ENCODE measurements around the gene SYTL4.

Gene SYTL4

DNA sequence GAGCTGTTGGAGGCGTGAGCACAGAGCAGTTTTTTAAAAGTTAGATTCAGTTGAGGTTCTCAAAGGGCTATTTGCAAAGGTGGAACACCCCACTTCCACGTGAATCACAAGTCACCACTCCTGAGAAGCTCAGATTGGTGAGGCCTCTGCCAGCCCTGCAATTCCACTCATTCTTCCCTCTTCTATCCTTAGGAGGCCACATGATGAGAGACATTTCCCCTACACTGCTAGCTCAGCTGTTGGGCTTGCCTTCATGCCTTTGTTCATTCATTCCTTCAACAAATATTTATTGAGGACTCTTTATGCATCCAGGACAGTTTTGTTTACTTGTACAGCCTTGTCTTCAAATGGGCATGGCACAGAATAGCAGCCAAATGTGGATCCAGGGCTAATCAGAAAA lies 84.2 kb downstream of the SYTL4 start:
- no peak for DNase-seq (ENCODE audit: low spot score)

DNA sequence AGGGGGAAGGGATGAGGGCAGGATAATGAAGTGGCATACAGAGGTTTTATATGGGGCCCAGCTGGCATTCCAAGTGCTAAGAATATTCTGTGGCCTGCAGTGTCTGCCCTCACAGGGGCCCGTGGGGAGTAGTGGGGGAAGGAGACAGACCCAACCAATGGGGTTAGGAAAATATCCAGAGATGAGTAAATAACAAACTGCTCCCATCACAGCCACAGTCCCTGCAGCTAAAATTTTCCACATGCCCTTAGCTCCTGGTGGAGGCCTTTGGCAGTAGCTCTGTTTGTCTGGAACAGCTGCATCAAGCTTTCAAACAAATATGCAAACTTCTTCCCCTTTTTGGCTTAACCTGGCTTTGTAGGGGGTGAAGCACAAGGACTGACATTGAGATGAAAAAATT lies 84.8 kb downstream of the SYTL4 start:
- DNase-seq (ENCODE audit: low spot score) = no peak

DNA sequence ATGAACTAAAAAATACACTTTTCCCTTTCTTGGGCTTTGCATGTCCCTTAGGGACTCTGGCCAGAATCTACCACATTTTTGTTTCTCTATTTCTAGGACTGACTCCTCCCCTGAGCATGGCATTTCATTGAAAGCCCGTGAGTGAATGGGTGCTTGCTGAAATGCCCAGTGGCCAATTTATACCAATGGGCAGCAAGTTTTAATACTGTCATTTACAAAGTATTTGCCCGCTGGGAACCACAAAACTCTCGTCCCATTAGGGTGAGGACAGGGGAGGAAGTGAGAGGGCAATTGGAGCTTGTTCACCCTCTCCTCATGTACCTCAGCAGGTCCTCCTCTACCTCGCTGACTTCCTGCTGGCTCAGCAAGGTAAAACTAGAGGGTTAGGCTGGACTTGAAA lies 86.8 kb downstream of the SYTL4 start:
- no peak for DNase-seq (ENCODE audit: low spot score)

DNA sequence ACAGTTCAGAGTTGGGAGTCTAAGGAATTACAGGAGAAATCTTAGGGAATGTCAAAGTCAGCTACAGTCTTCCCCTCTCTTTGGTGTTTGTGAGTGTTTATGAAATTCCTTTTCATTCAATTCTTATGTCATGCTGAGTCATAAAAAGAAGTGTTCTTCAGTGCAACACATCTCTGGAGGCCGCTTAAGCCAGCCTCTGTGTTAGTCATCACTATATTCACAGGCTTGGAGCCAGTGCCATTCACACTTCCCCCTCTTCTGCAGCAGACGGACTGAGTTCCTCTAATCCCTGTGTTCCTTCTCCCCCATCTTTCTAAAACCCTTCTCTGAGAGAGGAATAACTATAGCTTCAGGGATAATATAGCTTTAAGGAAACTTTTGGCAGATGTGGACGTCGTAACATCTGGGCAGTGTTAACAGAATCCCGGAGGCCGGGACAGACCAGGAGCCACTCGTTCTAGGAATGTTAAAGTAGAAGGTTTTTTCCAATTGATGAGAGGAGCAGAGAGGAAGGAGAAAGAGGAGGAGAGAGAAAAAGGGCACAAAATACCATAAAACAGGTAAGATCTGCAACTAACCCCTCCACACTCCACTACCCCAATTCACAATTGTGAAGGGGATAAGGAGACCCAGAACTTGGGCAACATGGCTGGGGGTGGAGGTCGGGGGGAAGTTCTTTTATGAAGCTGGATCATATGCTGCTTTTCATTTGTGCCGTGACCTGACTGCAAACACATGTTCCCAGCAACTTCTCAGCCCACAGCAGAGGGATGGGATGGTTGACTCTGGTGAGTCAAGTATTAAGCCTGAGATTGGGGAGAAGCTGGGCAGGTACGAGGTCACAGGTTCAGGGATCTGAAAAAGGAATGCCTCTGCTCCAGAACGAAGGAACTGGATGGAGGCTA lies 87.7 kb downstream of the SYTL4 start, which contains the start of gene SRPX2:
TSS of gene SRPX2 (plus strand) at position 244 of the 905 bp plus-strand sequence. CDS start 2,124 bp downstream, outside the sequence.
- no peak for DNase-seq (ENCODE audit: low spot score)

DNA sequence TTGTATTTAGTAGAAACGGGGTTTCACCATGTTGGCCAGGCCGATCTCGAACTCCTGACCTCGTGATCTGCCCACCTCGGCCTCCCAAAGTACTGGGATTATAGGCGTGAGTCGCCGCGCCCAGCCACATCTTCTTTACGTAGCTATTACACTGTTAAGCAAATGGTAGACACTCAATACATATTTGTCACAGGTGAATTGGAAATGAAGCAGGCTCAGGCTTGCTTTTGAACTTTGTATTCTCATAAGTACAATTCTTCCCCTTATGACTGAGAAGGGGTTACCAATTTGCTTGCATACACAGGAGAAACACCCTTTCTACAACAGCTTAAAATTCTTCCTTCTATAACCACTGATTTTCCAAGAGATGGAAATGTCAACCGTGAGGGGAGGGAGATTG lies 88.7 kb downstream of the SYTL4 start:
- no peak for DNase-seq (ENCODE audit: low spot score)

DNA sequence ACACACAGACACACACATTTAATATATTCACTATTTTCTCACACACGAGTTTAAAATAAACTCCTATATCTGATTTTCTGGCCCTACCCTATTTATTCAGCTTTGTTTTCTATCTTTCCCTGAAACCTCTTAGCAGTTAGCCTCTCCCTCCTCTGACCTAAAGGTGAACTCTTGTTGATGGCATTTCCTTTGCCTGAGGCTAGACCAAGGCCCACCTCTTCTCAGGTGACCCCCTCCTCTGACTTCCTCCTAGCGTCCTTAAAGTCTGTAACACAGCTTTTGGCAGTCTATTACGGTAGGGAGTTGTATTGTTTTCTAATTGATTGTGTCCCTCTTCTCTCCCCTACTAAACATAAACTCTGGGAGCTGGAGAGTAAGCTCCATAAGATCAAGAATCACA lies 89.6 kb downstream of the SYTL4 start:
- no peak for DNase-seq (ENCODE audit: low spot score)

DNA sequence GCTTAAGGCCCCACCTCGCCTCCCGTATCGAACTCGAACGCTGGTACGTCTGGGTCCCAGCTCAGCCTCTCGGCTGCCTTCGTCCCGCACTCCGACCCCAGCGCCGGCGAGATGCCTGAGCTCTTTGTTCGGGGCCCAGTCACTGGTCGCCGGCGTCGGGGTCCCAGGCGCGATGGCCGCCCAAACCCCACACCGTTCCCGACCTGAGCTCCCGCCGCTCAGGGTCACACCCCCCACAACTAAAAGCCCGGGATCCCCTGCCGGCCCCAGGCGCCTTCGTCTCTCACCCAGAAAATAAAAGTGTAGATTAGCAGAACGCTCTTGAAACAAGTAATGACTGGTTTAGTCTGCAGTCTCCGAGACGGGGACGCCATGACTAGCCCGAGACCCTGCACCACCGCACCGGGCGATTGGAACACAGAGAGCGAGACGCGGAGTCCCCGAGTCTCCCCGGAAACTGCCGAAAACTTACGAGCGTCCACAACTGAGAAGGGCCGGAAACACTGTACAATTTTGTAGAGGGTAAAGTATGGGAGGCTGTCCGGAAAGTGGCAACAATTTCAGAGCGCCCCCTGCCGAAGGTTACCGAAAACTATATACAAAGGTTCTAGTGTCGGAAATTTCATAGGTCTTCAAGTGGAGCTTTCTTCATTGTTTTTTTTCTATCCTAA lies 95.5 kb downstream of the SYTL4 start, which contains the start of gene TSPAN6:
TSS of gene TSPAN6 (minus strand) at position 486 of the 671 bp plus-strand sequence. CDS start at position 374, 112 bp downstream.
- DNase-seq (ENCODE audit: low spot score) = peak; percentile 86

DNA sequence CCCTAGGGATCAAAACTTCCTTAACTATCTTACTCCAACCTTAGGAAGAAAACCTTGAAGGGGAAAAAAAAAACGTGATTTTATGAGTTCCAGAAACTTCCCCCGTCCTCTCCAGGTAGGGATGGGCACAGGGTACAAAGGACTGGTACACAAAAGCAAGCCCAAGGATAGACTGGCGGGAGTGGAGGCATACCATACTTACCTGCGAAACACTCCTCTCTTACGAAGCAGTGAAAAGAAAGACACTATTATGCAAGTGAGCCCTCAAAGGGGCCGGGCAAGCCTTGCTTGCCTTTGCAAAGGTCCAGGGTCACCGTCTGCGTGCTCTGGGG lies 96.0 kb downstream of the SYTL4 start:
- DNase-seq (ENCODE audit: low spot score) = no peak

DNA sequence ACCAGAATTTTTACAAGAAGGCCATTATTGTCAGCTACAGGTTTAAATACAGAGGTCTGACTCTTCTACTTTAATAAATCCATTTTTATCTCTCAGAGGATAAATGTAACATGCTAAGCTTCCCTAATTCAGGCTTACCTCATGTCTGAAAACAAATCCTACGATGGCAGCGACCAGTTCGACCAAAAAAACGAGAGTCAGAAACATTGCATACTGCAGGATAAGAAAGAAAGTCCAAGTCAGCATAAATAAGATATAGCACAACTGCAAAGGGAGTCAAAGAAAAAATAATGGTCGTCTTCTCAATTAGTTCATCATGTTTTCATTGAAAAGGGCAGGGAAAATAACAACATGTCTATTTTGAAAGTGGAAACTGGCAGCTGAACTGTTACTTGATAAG lies 96.9 kb downstream of the SYTL4 start:
- no peak for DNase-seq (ENCODE audit: low spot score)

DNA sequence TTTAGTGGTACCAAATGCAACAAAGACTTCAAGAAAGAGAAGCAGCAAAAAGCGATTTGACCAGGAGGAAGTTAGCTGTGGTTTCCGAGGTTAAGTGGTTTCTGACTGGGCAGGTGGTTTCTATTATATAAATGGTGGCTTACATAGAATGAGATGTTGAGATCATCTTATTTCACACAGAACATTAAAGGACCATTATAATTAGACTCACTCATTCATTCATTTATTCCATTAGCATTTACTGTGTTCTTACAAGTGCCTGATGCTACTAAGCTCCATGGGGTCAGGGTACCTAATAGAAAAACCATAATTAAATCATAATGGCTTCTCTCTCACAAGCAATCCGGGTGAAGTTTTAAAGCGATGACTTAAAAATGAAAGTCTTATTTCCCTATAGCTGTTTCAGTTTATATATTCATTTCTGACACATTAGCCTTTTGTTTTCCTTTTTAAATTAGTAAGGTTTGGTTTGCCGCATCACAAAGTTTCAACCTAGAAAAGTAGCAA lies 105.9 kb downstream of the SYTL4 start:
- DNase-seq (ENCODE audit: low spot score) = no peak
